NT2/D1 (cell line): ENCODE results near the gene FNIP1.

Experiments
- DNase-seq: peaks from one replicate; pipeline ENCODE4 v3.0.0-alpha.2; 2011; ENCODE audit warnings: low read depth, low spot score
- H3K27me3 ChIP-seq: 2 replicates; pipeline ENCODE4 v1.6.0; 2011; ENCODE audit warnings: mild to moderate bottlenecking; ENCODE audit not compliant: insufficient read length, insufficient read depth
- H3K36me3 ChIP-seq: 2 replicates; pipeline ENCODE4 v1.6.1; 2011; ENCODE audit warnings: mild to moderate bottlenecking, low read length, mixed read lengths; ENCODE audit not compliant: insufficient read depth, insufficient read length
- H3K4me1 ChIP-seq: 2 replicates; pipeline ENCODE4 v1.5.1; 2011; ENCODE audit not compliant: insufficient read depth, insufficient read length
- H3K4me3 ChIP-seq: 2 replicates; pipeline ENCODE4 v1.5.1; 2011; ENCODE audit warnings: low read depth; ENCODE audit not compliant: insufficient read length
- H3K9ac ChIP-seq: 2 replicates; pipeline ENCODE4 v1.6.0; 2011; ENCODE audit warnings: low read depth; ENCODE audit not compliant: insufficient read length
- H3K9me3 ChIP-seq: 2 replicates; pipeline ENCODE4 v1.5.1; 2011; ENCODE audit warnings: mild to moderate bottlenecking, low read length; ENCODE audit not compliant: insufficient read depth
- SUZ12 ChIP-seq: IDR thresholded peaks from 2 replicates; pipeline ENCODE4 v1.6.1; 2011; ENCODE audit not compliant: insufficient read length, insufficient read depth; ENCODE audit errors: extremely low read depth
- YY1 ChIP-seq: IDR thresholded peaks from 2 replicates; pipeline ENCODE4 v1.6.1; 2011; ENCODE audit not compliant: insufficient read length, insufficient read depth
- ZNF274 ChIP-seq: IDR thresholded peaks from 2 replicates; pipeline ENCODE4 v1.6.1; 2011; ENCODE audit warnings: mild to moderate bottlenecking, low read depth, low read length

Gene FNIP1

DNA sequence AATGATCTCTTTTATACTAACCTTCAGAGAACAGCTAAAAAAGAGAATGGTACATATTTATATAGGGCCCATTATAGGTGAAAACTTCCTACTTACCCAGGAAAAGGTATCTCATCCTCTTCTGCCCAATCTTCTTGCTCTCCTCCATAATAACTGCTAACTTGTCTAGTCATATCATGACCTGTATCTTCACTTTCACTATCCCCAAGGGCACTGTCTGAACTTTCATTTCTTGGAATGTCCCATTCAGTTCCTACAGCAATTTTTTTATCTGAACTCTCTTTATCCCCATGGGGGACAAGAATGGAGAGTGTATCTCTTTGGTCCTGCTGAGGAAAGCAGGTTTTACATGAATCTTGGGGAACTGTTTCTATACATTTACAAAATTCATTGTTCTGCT lies 125.4 kb downstream of the FNIP1 start:
- Histone ChIP-seq H3K36me3 (peaks cover 28% of the 10 kb centered on the region), H3K4me3 (no peak overlapping the region)
- DNase-seq = no peak

DNA sequence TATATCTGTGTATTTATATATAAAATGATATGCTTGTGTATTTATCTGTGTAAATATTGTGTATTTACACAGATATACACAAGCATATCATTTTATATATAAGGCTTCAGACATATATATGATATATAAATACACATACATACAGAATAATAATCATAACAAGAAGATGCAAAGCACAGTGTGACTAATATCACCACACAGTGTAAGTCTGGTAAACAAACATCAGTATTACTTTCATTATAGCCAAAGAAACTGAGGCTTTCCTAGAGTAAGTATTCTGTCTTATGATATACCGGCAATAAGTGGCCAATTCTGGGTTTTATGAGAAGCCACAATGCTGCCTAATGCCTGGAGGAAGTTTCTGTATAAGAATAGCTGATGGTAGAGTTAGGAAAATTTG lies 131.9 kb downstream of the FNIP1 start:
- Histone ChIP-seq H3K9me3 (no peaks in the 10 kb centered on the region), H3K36me3 (peaks cover 3% of the 10 kb centered on the region), H3K9ac (no peak overlapping the region), H3K4me1 (no peaks in the 10 kb centered on the region), H3K27me3 (no peaks in the 10 kb centered on the region), H3K4me3 (no peak overlapping the region)
- no peak for DNase-seq
- TF ChIP-seq SUZ12 (no peak), YY1 (no peak), ZNF274 (no peak)

More for the DNA sequence above, 125.4 kb downstream of the FNIP1 start:
- Histone ChIP-seq H3K9me3 (no peaks in the 10 kb centered on the region), H3K9ac (no peak overlapping the region), H3K27me3 (no peaks in the 10 kb centered on the region), H3K4me1 (no peaks in the 10 kb centered on the region)
- TF ChIP-seq YY1 (no peak), ZNF274 (no peak), SUZ12 (no peak)

DNA sequence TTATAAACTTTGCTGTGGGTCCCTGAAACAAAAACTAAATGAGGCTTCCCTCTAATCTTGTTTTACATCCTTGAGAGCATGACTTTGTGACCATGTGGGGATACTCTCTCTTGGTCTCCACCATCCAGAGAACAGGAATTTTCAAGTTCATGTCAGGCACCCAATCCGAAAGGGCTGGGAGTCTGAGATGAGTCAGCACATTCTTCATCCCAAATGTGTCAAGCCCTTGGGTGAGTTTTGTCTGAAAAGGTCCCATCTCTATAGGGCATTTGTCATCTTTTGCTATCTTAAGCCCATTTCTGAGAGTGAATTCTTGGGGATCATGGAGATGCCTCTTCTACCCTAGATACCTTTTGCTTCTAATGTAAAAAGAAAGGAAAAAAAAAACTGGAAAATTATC lies 134.9 kb downstream of the FNIP1 start:
- no peaks in the 10 kb centered on the region for H3K27me3 ChIP-seq
- no peak for DNase-seq
- no peaks in the 10 kb centered on the region for H3K9me3 ChIP-seq
- no peak overlapping the region for H3K4me3 ChIP-seq
- no peak overlapping the region for H3K9ac ChIP-seq
- no peak for TF ChIP-seq YY1
- H3K4me1 ChIP-seq = no peaks in the 10 kb centered on the region
- H3K36me3 ChIP-seq = peaks cover 13% of the 10 kb centered on the region

DNA sequence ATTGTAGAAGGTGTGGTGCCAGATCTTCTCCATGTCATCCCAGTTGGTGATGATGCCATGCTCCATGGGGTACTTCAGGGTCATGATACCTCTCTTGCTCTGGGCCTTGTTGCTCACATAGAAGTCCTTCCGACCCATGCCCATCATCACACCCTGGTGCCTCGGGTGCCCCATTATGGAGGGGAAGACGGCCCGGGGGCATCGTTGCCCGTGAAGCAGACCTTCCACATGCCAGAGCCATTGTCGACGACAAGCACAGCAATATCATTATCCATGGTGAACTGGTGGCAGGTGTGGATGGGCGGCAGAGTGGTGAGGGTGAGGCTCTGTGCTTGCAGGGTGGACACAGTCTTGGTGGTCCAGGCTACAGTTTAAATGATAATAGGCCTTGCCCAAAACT lies 137.0 kb downstream of the FNIP1 start:
- Histone ChIP-seq H3K36me3 (peaks cover 16% of the 10 kb centered on the region), H3K9me3 (no peaks in the 10 kb centered on the region), H3K27me3 (no peaks in the 10 kb centered on the region), H3K4me1 (no peaks in the 10 kb centered on the region), H3K9ac (no peak overlapping the region), H3K4me3 (no peak overlapping the region)
- DNase-seq = no peak
- TF ChIP-seq SUZ12 (no peak), YY1 (no peak), ZNF274 (no peak)

DNA sequence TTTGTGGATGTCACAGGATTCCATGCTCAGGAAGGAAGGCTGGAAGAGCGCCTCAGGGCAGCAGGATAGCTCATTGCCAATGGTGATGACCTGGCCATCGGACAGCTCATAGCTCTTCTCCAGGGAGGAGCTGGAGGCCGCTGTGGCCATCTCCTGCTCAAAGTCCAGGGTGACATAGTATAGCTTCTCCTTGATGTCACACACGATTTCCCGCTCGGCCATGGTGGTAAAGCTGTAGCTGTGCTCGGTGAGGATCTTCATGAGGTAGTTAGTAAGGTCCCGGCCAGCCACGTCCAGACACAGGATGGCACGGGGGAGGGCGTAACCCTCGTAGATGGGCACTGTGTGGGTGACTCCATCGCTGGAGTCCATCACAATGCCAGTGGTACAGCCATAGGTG lies 137.5 kb downstream of the FNIP1 start:
- no peaks in the 10 kb centered on the region for H3K4me1 ChIP-seq
- no peaks in the 10 kb centered on the region for H3K9me3 ChIP-seq
- H3K36me3 ChIP-seq = peaks cover 16% of the 10 kb centered on the region
- TF ChIP-seq SUZ12 = no peak
- no peak for TF ChIP-seq ZNF274
- no peak for TF ChIP-seq YY1
- no peaks in the 10 kb centered on the region for H3K27me3 ChIP-seq
- no peak for DNase-seq
- no peak overlapping the region for H3K4me3 ChIP-seq
- no peak overlapping the region for H3K9ac ChIP-seq

DNA sequence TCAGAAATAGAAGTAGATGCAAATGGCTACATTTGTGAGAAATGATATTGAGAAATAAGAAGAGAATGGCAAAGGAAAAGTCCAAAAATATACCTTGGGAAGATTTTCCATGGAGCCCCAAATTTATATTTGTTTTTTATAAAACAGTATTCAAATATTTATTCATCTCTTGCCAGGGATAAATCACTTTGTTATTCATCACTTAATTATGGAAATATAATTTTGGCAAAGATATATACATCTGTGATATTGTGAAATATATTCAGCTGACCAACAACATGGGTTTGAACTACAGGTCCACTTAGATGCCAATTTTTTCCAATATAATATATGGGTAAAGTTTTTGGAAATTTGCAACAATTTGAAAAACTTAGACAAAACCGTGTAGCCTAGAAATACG lies 142.0 kb downstream of the FNIP1 start:
- no peaks in the 10 kb centered on the region for H3K9me3 ChIP-seq
- peaks cover 21% of the 10 kb centered on the region for H3K36me3 ChIP-seq
- H3K27me3 ChIP-seq = no peaks in the 10 kb centered on the region
- TF ChIP-seq SUZ12 (no peak), YY1 (no peak), ZNF274 (no peak)
- DNase-seq = no peak
- no peak overlapping the region for H3K9ac ChIP-seq
- no peak overlapping the region for H3K4me3 ChIP-seq
- no peaks in the 10 kb centered on the region for H3K4me1 ChIP-seq

DNA sequence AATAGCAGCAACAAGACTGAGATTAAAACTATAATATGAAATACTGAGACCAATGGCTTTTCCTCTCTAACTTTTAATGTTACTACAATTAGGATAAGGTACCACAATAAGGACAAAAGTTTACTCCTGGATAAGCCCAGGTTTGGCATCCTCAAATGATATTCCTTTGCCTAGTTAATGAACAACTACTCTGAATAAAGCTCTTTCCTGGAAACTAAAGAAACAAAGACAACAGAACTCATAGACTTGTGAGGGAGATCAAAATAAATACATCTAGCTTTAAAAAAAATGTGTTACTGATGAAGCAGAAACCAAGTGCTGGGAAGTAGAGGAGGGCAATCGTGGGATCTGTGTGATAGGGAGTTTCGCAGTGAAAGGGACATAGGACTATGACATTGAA lies 142.5 kb downstream of the FNIP1 start:
- no peak for DNase-seq
- no peaks in the 10 kb centered on the region for H3K27me3 ChIP-seq
- H3K9me3 ChIP-seq = no peaks in the 10 kb centered on the region
- no peak overlapping the region for H3K4me3 ChIP-seq
- peaks cover 17% of the 10 kb centered on the region for H3K36me3 ChIP-seq
- no peaks in the 10 kb centered on the region for H3K4me1 ChIP-seq
- TF ChIP-seq ZNF274 (no peak), SUZ12 (no peak), YY1 (no peak)
- H3K9ac ChIP-seq = no peak overlapping the region

DNA sequence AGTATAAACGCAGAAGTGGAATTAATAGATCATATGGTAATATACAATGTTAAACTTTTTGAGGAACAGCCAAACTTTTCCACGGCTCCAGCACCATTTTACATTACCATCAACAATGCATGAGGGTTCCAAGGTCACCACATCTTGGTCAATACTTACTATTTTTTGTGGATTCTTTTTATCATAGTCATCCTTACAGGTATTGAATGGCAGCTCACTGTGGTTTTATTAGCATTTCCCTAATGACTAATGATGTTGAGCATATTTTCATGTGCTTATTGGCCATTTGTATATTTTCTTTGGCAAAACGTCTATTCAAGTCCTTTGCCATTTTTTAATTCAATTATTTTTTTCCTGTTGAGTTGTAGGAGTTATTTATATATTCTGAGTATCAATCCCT lies 147.7 kb downstream of the FNIP1 start:
- Histone ChIP-seq H3K36me3 (peaks cover 25% of the 10 kb centered on the region), H3K9me3 (no peaks in the 10 kb centered on the region)
- TF ChIP-seq ZNF274 (no peak), SUZ12 (no peak), YY1 (no peak)

More for the DNA sequence above, 147.7 kb downstream of the FNIP1 start:
- no peaks in the 10 kb centered on the region for H3K4me1 ChIP-seq
- no peak overlapping the region for H3K9ac ChIP-seq
- no peak overlapping the region for H3K4me3 ChIP-seq
- H3K27me3 ChIP-seq = no peaks in the 10 kb centered on the region
- no peak for DNase-seq
